ENCODE data around the gene ME3. TPM values are rescaled to one million over a fixed set of nuclear protein-coding genes. Genes with fewer than 3 reads are reported as not detected.

Gene ME3
- total and polyA plus RNA-seq, 11 donors, result 11.3 to 51.5 (median 31.3) TPM

DNA sequence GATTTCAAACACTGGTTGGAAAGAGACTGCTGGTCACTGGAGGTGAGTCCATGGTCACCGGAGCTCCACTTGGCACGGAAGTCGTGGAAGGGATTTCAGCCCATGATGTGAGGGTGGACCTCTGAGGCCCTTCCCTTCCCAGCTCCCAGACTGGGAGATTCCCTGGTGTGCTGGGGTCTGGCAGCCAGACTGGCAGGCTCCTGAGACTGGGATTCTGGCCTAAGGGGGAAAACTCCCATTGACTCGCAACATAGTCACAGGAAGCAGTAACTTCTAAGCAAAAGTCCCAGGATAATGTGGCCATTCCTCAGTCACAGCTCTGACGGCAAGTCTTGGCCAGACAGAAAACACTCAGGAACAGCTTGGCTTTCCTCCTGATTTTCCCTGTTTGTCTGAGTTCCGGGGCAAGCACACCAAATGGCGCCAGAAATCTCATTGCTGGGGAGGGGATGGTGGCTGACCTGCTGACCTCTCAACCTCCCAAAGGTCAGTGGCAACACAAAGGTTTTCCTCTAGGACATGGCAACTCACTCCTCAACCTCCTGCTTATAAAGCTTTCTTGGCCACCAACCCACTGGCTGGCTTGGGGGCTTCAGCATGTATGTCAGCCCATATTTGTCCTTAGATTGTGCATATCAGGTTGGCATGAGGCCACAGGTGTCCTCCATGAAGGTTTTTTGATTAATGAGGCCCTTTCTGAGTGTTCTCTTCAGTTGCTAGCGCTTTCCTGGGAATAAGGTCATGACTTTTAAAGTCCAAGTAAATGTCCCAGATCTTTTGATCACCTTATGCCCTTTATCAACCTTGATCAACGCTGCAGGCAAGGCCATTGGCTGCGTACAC lies 198.2 kb downstream of the ME3 start:
- Histone ChIP-seq H3K4me1 (peaks cover 3 to 72% (median 54%) of the 10 kb centered on the region in 12 donors), H3K27ac (peak overlapping the region; percentile 6 to 94 (median 66)), H3K4me3 (no peak overlapping the region), H3K9me3 (no peaks in the 10 kb centered on the region), H3K36me3 (no peaks in the 10 kb centered on the region), H3K27me3 (no peaks in the 10 kb centered on the region)
- no peak for TF ChIP-seq POLR2A (IDR thresholded peaks at IDR 0.05)
- TF ChIP-seq, protein P1, sequence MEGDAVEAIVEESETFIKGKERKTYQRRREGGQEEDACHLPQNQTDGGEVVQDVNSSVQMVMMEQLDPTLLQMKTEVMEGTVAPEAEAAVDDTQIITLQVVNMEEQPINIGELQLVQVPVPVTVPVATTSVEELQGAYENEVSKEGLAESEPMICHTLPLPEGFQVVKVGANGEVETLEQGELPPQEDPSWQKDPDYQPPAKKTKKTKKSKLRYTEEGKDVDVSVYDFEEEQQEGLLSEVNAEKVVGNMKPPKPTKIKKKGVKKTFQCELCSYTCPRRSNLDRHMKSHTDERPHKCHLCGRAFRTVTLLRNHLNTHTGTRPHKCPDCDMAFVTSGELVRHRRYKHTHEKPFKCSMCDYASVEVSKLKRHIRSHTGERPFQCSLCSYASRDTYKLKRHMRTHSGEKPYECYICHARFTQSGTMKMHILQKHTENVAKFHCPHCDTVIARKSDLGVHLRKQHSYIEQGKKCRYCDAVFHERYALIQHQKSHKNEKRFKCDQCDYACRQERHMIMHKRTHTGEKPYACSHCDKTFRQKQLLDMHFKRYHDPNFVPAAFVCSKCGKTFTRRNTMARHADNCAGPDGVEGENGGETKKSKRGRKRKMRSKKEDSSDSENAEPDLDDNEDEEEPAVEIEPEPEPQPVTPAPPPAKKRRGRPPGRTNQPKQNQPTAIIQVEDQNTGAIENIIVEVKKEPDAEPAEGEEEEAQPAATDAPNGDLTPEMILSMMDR (IDR thresholded peaks at IDR 0.05), result no peak
- intact Hi-C loops (cut with DNase I), result loop anchor here in 3 of 10 donors (2.0 to 10.0 kb wide), 3 partner anchors 81 to 85 kb away; no protein-coding TSS in a partner anchor
- DNase-seq (peak; percentile 53 to 79 (median 71)), ATAC-seq (peak; percentile 56 to 75 (median 70))
- 55 to 70% (median 58%) methylated on average over 10 of the region's 10 CpGs for whole genome bisulfite sequencing, 4 donors

DNA sequence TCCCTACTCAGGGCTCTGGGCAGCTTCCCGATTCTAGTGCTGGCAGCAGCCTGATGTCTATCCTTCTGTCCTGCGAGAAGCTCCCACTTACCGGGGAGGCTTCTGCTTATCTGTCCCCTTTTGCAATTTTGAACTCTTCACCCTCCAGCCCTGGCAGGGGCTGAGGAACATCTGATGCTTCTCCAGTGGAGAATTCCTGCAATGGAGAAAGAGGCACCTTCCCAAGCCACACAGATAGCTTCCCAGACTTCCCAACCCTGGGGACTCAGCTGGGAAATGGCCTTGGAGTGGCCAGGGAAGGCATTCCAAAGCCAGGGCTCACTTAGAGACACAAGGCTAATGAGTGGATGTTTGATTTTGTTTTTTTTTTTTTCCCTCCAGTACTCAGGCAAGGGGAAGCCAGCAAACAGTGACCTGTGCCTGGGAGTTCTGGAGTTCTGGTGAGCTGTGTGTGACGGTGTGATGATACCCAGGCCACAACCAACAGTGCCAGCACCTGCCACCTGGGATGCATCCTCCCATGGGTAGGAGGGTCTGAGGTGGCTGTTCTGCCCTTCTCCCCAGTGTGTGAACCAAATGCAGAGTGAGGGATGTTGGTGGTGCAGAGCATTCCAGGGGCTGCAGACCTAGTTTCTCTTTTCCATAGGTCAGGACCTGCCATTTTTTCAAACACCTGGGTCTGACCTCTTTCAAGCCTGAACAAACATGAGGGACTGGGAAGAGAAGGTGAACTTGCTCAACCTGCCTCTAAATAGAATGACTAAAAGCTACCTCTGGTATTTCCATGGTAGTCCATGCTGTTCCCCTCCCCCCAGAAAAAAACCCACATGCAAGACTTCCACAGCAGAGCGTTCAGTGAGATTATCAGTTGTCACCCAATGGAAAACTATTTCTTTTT lies 202.7 kb downstream of the ME3 start:
- Histone ChIP-seq H3K9me3 (no peaks in the 10 kb centered on the region), H3K4me3 (no peak overlapping the region), H3K27ac (peak overlapping the region in 2 of 12 donors; percentile 1 to 27), H3K4me1 (peaks cover 0 to 31% (median 18%) of the 10 kb centered on the region in 12 donors), H3K27me3 (no peaks in the 10 kb centered on the region), H3K36me3 (peaks cover 0 to 2% (median 0%) of the 10 kb centered on the region in 9 donors)
- intact Hi-C loops (cut with DNase I), result loop anchor here in 3 of 10 donors (5.0 to 10.0 kb wide), 3 partner anchors 85 to 125 kb away; no protein-coding TSS in a partner anchor
- 63 to 90% (median 68%) methylated on average over 3 to 5 of the region's 5 CpGs for WGBS, 4 donors
- DNase-seq (peak in 2 of 5 donors; percentile 34 to 35), ATAC-seq (peak; percentile 19 to 51 (median 26))
- TF ChIP-seq, protein P1 (IDR thresholded peaks at IDR 0.05), result no peak
- no peak for TF ChIP-seq POLR2A (IDR thresholded peaks at IDR 0.05)

DNA sequence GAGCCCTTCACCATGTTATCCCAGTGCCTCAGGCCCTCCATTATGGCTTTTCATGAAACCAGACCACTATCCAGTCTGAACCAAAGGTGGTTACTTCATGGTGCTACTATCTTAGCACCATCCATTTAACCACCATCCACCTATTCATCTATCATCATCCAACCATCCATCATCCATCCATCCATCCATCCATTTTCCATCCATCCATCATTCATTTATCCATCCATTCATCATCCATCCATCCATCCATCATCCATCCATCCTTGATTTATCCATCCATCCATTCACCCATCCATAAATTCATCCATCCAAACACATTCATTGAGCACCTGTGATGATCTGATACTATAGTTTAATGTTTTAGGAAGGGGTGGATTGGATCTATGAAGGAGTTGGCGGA lies 204.2 kb downstream of the ME3 start:
- Histone ChIP-seq H3K4me3 (no peak overlapping the region), H3K9me3 (no peaks in the 10 kb centered on the region), H3K36me3 (peaks cover 0 to 10% (median 0%) of the 10 kb centered on the region in 9 donors), H3K4me1 (peaks cover 0 to 20% (median 8%) of the 10 kb centered on the region in 12 donors), H3K27ac (no peak overlapping the region), H3K27me3 (no peaks in the 10 kb centered on the region)
- no peak for TF ChIP-seq POLR2A (IDR thresholded peaks at IDR 0.05)
- TF ChIP-seq, protein P1 (IDR thresholded peaks at IDR 0.05), result no peak
- 98 to 100% (median 100%) methylated on average over 1 of the region's 1 CpG for WGBS, 4 donors
- ATAC-seq (no peak), DNase-seq (no peak)
- intact Hi-C loops (cut with DNase I), result loop anchor here in 1 of 10 donors (10.0 kb wide), 1 partner anchor 127 kb away; no protein-coding TSS in a partner anchor
